H1 (cell line): ENCODE measurements around the gene PID1. TPM values are rescaled to one million over a fixed set of nuclear protein-coding genes. Genes with fewer than 3 reads are reported as not detected.

Experiments
- CTCF ChIA-PET: fragments of 300-600 bp; sonication (Branson Sonifier 250); formaldehyde crosslinking; loops from one replicate; lab custom pipeline; 2021; ENCODE audit not compliant: partially characterized antibody; lab: Charles Lee
- POLR2A ChIA-PET: fragments of 300-600 bp; sonication (Branson Sonifier 250); formaldehyde crosslinking; loops from one replicate; lab custom pipeline; 2021; ENCODE audit warnings: inconsistent platforms; ENCODE audit not compliant: partially characterized antibody; lab: Charles Lee
- DNase-seq, 2 experiments: peaks; one replicate each; pipeline versions ENCODE4 v3.0.0 to v3.0.0-alpha.2; 2010 to 2022; ENCODE audit warnings: low spot score in 2 of 2, low read depth in 1 of 2, mixed read lengths in 1 of 2
- FAIRE-seq: peaks from 2 replicates; lab custom pipeline; 2011; peaks lifted over from hg19 to GRCh38; lab: Jason Lieb, UNC
- H2AFZ ChIP-seq: 2 replicates; pipeline ENCODE4 v1.8.1; 2012; ENCODE audit warnings: low read length, inconsistent platforms
- H2AK5ac ChIP-seq: 2 replicates; pipeline ENCODE4 v1.6.1; 2013; ENCODE audit warnings: low read depth, low read length
- H2BK120ac ChIP-seq: replicated peaks from 2 replicates; pipeline ENCODE3; 2013; ENCODE audit warnings: low read depth, low read length, inconsistent platforms
- H2BK12ac ChIP-seq: 2 replicates; pipeline ENCODE4 v1.6.1; 2013; ENCODE audit warnings: low read depth, low read length
- H2BK15ac ChIP-seq: 2 replicates; pipeline ENCODE4 v1.6.1; 2013; ENCODE audit warnings: low read length
- H2BK20ac ChIP-seq: 2 replicates; pipeline ENCODE4 v1.6.1; 2013; ENCODE audit warnings: low read length
- H2BK5ac ChIP-seq: 2 replicates; pipeline ENCODE4 v1.6.1; 2013; ENCODE audit warnings: low read depth, low read length
- H3K14ac ChIP-seq: 2 replicates; pipeline ENCODE4 v1.6.1; 2013; ENCODE audit warnings: inconsistent platforms; ENCODE audit not compliant: insufficient read length
- H3K18ac ChIP-seq: 2 replicates; pipeline ENCODE4 v1.6.1; 2013; ENCODE audit warnings: low read length; ENCODE audit errors: extremely low read depth
- H3K23ac ChIP-seq: 2 replicates; pipeline ENCODE4 v1.6.1; 2013; ENCODE audit warnings: inconsistent platforms; ENCODE audit not compliant: insufficient read length
- H3K23me2 ChIP-seq: 2 replicates; pipeline ENCODE4 v1.6.1; 2013; ENCODE audit warnings: low read depth, low read length
- H3K27ac ChIP-seq: 2 replicates; pipeline ENCODE4 v1.6.1; 2011; ENCODE audit warnings: low read depth, low read length, inconsistent platforms
- H3K27me3 ChIP-seq, 4 experiments: replicated peaks in 1 of 4; 1 replicate in 1 of 4; 2 replicates in 3 of 4; pipeline versions ENCODE4 v1.6.1 to v1.8.1; 2011 to 2013; ENCODE audit warnings: low read length in 3 of 4, mild to moderate bottlenecking in 3 of 4, inconsistent platforms in 2 of 4, mixed read lengths in 2 of 4, moderate library complexity in 1 of 4; ENCODE audit not compliant: control insufficient read depth in 3 of 4, insufficient read depth in 3 of 4; ENCODE audit errors: extremely low read depth in 1 of 4
- H3K36me3 ChIP-seq, 4 experiments: 2 replicates each; pipeline versions ENCODE4 v1.6.1 to v1.8.1; 2011 to 2013; ENCODE audit warnings: mild to moderate bottlenecking in 4 of 4, low read length in 3 of 4, moderate library complexity in 2 of 4, control low read depth in 1 of 4, inconsistent platforms in 1 of 4; ENCODE audit not compliant: insufficient read depth in 4 of 4, control insufficient read depth in 2 of 4
- H3K4ac ChIP-seq: replicated peaks from 2 replicates; pipeline ENCODE3; 2013; ENCODE audit warnings: low read length, low read depth, mixed read lengths, inconsistent platforms; ENCODE audit not compliant: insufficient read length
- H3K4me1 ChIP-seq, 4 experiments: replicated peaks in 1 of 4; 1 replicate in 1 of 4; 2 replicates in 3 of 4; pipeline versions ENCODE4 v1.6.1 to v1.8.1; 2011 to 2013; ENCODE audit warnings: low read length in 3 of 4, inconsistent platforms in 2 of 4, mixed read lengths in 1 of 4; ENCODE audit not compliant: insufficient read depth in 4 of 4, control insufficient read depth in 3 of 4
- H3K4me2 ChIP-seq, 2 experiments: 2 replicates each; pipeline versions ENCODE4 v1.6.1 to v1.8.1; 2011 to 2013; ENCODE audit warnings: low read depth in 2 of 2, low read length in 2 of 2, control low read depth in 1 of 2, inconsistent platforms in 1 of 2, mild to moderate bottlenecking in 1 of 2; ENCODE audit not compliant: insufficient read depth in 1 of 2
- H3K4me3 ChIP-seq, 4 experiments: fragments of 200-600, 300-600 bp in 1 of 4; sonication (generic), shearing (Covaris generic), sonication (Bioruptor Twin) in 1 of 4; 2 replicates each; pipeline versions ENCODE4 v1.5.1 to v1.8.1; 2011 to 2016; ENCODE audit warnings: low read length in 4 of 4, low read depth in 3 of 4, control low read depth in 2 of 4, inconsistent platforms in 2 of 4, mild to moderate bottlenecking in 2 of 4, mixed read lengths in 1 of 4, moderate library complexity in 1 of 4; ENCODE audit not compliant: insufficient read depth in 2 of 4; ENCODE audit errors: extremely low read depth in 1 of 4
- H3K56ac ChIP-seq: replicated peaks from 2 replicates; pipeline ENCODE3; 2013; ENCODE audit warnings: low read depth, mild to moderate bottlenecking, mixed read lengths, low read length, inconsistent platforms; ENCODE audit not compliant: insufficient read length
- H3K79me1 ChIP-seq: 2 replicates; pipeline ENCODE4 v1.6.1; 2013; ENCODE audit warnings: low read depth, low read length, control low read depth
- H3K79me2 ChIP-seq, 2 experiments: 2 replicates each; pipeline versions ENCODE4 v1.6.1 to v1.8.1; 2012 to 2013; ENCODE audit warnings: low read length in 2 of 2, mild to moderate bottlenecking in 2 of 2, inconsistent platforms in 1 of 2; ENCODE audit not compliant: insufficient read depth in 2 of 2, control insufficient read depth in 1 of 2
- H3K9ac ChIP-seq, 4 experiments: replicated peaks in 1 of 4; 1 replicate in 1 of 4; 2 replicates in 3 of 4; pipeline versions ENCODE4 v1.6.1 to v1.8.1; 2011 to 2013; ENCODE audit warnings: low read depth in 3 of 4, low read length in 3 of 4, control low read depth in 2 of 4, mild to moderate bottlenecking in 2 of 4, moderate library complexity in 2 of 4, inconsistent platforms in 1 of 4; ENCODE audit errors: extremely low read depth in 1 of 4
- H3K9me3 ChIP-seq, 2 experiments: 2 replicates each; pipeline versions ENCODE4 v1.6.1 to v1.8.1; 2012 to 2013; ENCODE audit warnings: mild to moderate bottlenecking in 2 of 2, moderate library complexity in 2 of 2, control low read depth in 1 of 2, inconsistent platforms in 1 of 2, low read depth in 1 of 2, low read length in 1 of 2, mixed read lengths in 1 of 2; ENCODE audit not compliant: insufficient read depth in 2 of 2
- H4K20me1 ChIP-seq, 2 experiments: replicated peaks in 1 of 2; 2 replicates each; pipeline versions ENCODE3 to v1.8.1; 2011 to 2013; ENCODE audit warnings: inconsistent platforms in 2 of 2, low read length in 2 of 2, mild to moderate bottlenecking in 1 of 2; ENCODE audit not compliant: insufficient read depth in 2 of 2, control insufficient read depth in 1 of 2
- H4K5ac ChIP-seq: 2 replicates; pipeline ENCODE4 v1.6.1; 2013; ENCODE audit warnings: low read length, low read depth, mixed read lengths, inconsistent platforms; ENCODE audit not compliant: insufficient read length
- H4K8ac ChIP-seq: 2 replicates; pipeline ENCODE4 v1.8.0; 2013; ENCODE audit warnings: mild to moderate bottlenecking, moderate library complexity, low read length, inconsistent platforms; ENCODE audit not compliant: insufficient read depth; ENCODE audit errors: extremely low read depth
- H4K91ac ChIP-seq: replicated peaks from 2 replicates; pipeline ENCODE3; 2013; ENCODE audit warnings: low read length, mixed read lengths, inconsistent platforms; ENCODE audit not compliant: insufficient read length
- BRCA1 ChIP-seq: IDR thresholded peaks from 2 replicates; pipeline ENCODE4 v1.6.1; 2012; ENCODE audit warnings: low read depth, low read length, improper control_type of control experiment
- CHD1 ChIP-seq: IDR thresholded peaks from 2 replicates; pipeline ENCODE4 v1.6.1; 2012; ENCODE audit warnings: low read depth, low read length, improper control_type of control experiment
- CREB1 ChIP-seq: IDR thresholded peaks from 2 replicates; pipeline ENCODE4 v1.6.1; 2012; ENCODE audit warnings: inconsistent platforms
- GABPA ChIP-seq: IDR thresholded peaks from 2 replicates; pipeline ENCODE4 v1.6.1; 2011; ENCODE audit warnings: mild to moderate bottlenecking, low read length, moderate library complexity, borderline replicate concordance; ENCODE audit not compliant: insufficient read depth
- GTF2F1 ChIP-seq: IDR thresholded peaks from 2 replicates; pipeline ENCODE4 v1.6.1; 2012; ENCODE audit warnings: low read depth, low read length, improper control_type of control experiment, borderline replicate concordance
- HDAC6 ChIP-seq: IDR thresholded peaks from one replicate; pipeline ENCODE4 v1.7.1; 2012; ENCODE audit warnings: low read depth, mild to moderate bottlenecking, inconsistent platforms, low read length, moderate library complexity
- JUN ChIP-seq: IDR thresholded peaks from 2 replicates; pipeline ENCODE4 v1.6.1; 2011; ENCODE audit warnings: low read depth, mild to moderate bottlenecking, improper control_type of control experiment, low read length
- KDM1A ChIP-seq: fragments of 200-600, 300-600 bp; sonication (generic); IDR thresholded peaks from 2 replicates; pipeline ENCODE4 v1.7.1; 2016; ENCODE audit warnings: mild to moderate bottlenecking, low read length, borderline replicate concordance
- KDM5A ChIP-seq: fragments of 200-600 bp; IDR thresholded peaks from 2 replicates; pipeline ENCODE4 v1.7.1; 2012; ENCODE audit warnings: mild to moderate bottlenecking, low read length, inconsistent platforms, mixed read lengths
- MAX ChIP-seq: IDR thresholded peaks from 2 replicates; pipeline ENCODE4 v1.6.1; 2012; ENCODE audit warnings: inconsistent platforms
- POLR2A ChIP-seq, 2 experiments: IDR thresholded peaks; 1 replicate in 1 of 2; 2 replicates in 1 of 2; pipeline ENCODE4 v1.6.1; 2011; ENCODE audit warnings: low read depth in 2 of 2, low read length in 2 of 2, mild to moderate bottlenecking in 2 of 2; ENCODE audit errors: control extremely low read depth in 1 of 2
- POLR2AphosphoS5 ChIP-seq: IDR thresholded peaks from 2 replicates; pipeline ENCODE4 v1.6.1; 2011; ENCODE audit warnings: low read depth, low read length
- POU5F1 ChIP-seq: IDR thresholded peaks from 2 replicates; pipeline ENCODE4 v1.6.1; 2011; ENCODE audit warnings: low read depth, mild to moderate bottlenecking, low read length, moderate library complexity
- RXRA ChIP-seq: IDR thresholded peaks from 2 replicates; pipeline ENCODE4 v1.6.1; 2011; ENCODE audit warnings: low read depth, mild to moderate bottlenecking, low read length, moderate library complexity; ENCODE audit not compliant: insufficient read depth
- SAP30 ChIP-seq: fragments of 300-600 bp; sonication (generic); IDR thresholded peaks from 2 replicates; pipeline ENCODE4 v1.7.1; 2012; ENCODE audit warnings: low read length, moderate library complexity, mild to moderate bottlenecking, inconsistent platforms; ENCODE audit not compliant: insufficient read depth, insufficient replicate concordance
- TAF1 ChIP-seq: IDR thresholded peaks from 2 replicates; pipeline ENCODE4 v1.6.1; 2011; ENCODE audit warnings: mild to moderate bottlenecking, low read depth, low read length
- ZNF274 ChIP-seq: IDR thresholded peaks from 2 replicates; pipeline ENCODE4 v1.7.0; 2012; ENCODE audit warnings: low read length, borderline replicate concordance; ENCODE audit errors: extremely low read depth
- WGBS, 2 experiments: shearing (Covaris generic) in 1 of 2; methylation state at CpG; one replicate each; pipeline versions ENCODE4 v1.1.6 to v1.1.7; 2013 to 2015; ENCODE audit warnings: low lambda C conversion rate in 2 of 2, mixed read lengths in 2 of 2, inconsistent platforms in 1 of 2, low coverage in 1 of 2, missing lambda C conversion rate in 1 of 2; ENCODE audit not compliant: insufficient replicate concordance in 2 of 2, insufficient coverage in 1 of 2, insufficient read length in 1 of 2; ENCODE audit errors: extremely low coverage in 1 of 2, missing lambda C conversion rate in 1 of 2; 5-methylcytosine and 5-hydroxymethylcytosine counted together
- polyA plus RNA-seq, 7 experiments: library from polyadenylated mRNA; depleted of rRNA in 3 of 7; stranded (reverse) in 5 of 7; unstranded in 2 of 7; fragments of >200 nt in 5 of 7; fragments of 200-250 nt in 2 of 7; gene quantifications; 1 replicate in 5 of 7; 2 replicates in 1 of 7; 4 replicates in 1 of 7; pipeline versions ENCODE4 v1.2.1 to v1.2.3, GENCODE V29; 2011 to 2013; ENCODE audit warnings: missing spikeins in 2 of 7, mixed read lengths in 2 of 7
- total RNA-seq: library from RNA; stranded (reverse); fragmentation: NEBNext Ultra II Directional; extraction: Animal tissue kit (Norgen Biotek cat#: 25700); gene quantifications from 2 replicates; pipeline ENCODE4 v1.2.1, GENCODE V29; 2021

The PID1 gene
- total and polyA plus RNA-seq, 2 of the 8 experiments (the other 6 are each of a cell fraction or from before 2014, with no cell fraction given) = 1.5 to 3.3 TPM

GRCh38 chr2:229201521-229201920 is 69.6 kb downstream of the PID1 start:
- CTCF ChIA-PET = no interaction called here

More at GRCh38 chr2:229201521-229201920, 69.6 kb downstream of the PID1 start:
- Histone ChIP-seq H2BK5ac (no peak overlapping the region), H3K18ac (no peak overlapping the region), H4K5ac (no peak overlapping the region), H3K4ac (no peak overlapping the region), H3K23me2 (no peaks in the 10 kb centered on the region), H4K91ac (no peak overlapping the region), H3K9me3 (no peaks in the 10 kb centered on the region), H3K79me1 (no peaks in the 10 kb centered on the region), H3K27ac (no peak overlapping the region), H3K9ac (no peak overlapping the region), H2AK5ac (no peak overlapping the region), H2AFZ (no peak overlapping the region), H3K27me3 (no peaks in the 10 kb centered on the region), H3K4me1 (no peaks in the 10 kb centered on the region), H4K20me1 (no peaks in the 10 kb centered on the region), H2BK15ac (no peak overlapping the region), H3K4me2 (no peak overlapping the region), H2BK20ac (no peak overlapping the region), H3K14ac (no peak overlapping the region), H3K56ac (no peak overlapping the region), H3K4me3 (no peak overlapping the region), H2BK120ac (no peak overlapping the region), H3K79me2 (no peaks in the 10 kb centered on the region)
- POLR2A ChIA-PET = no interaction called here
- DNase-seq = no peak
- no peak for FAIRE-seq
- WGBS, 2 experiments = 95% methylated on average over 7 of the region's 7 CpGs; no CpG with 5 or more reads in 1 of the 2 experiments
- TF ChIP-seq POU5F1 = no peak
- TF ChIP-seq SAP30 = no peak
- no peak for TF ChIP-seq POLR2AphosphoS5
- no peak for TF ChIP-seq HDAC6
- no peak for TF ChIP-seq KDM1A
- no peak for TF ChIP-seq MAX
- TF ChIP-seq CHD1 = no peak
- no peak for TF ChIP-seq JUN
- TF ChIP-seq GTF2F1 = no peak
- no peak for TF ChIP-seq RXRA
- TF ChIP-seq ZNF274 = no peak
- no peak for TF ChIP-seq TAF1
- no peak for TF ChIP-seq POLR2A (IDR thresholded peaks at IDR 0.05; ENCODE audit: control extremely low read depth in 1 of 2, low read depth in 2 of 2, low read length in 2 of 2)
- TF ChIP-seq CREB1 = no peak
- TF ChIP-seq KDM5A = no peak
- no peak for TF ChIP-seq BRCA1
- no peak for TF ChIP-seq GABPA
- TF ChIP-seq, all 59 proteins: peak for 0
- Histone ChIP-seq H3K23ac (no peak overlapping the region), H4K8ac (no peak overlapping the region), H3K36me3 (no peaks in the 10 kb centered on the region), H2BK12ac (no peak overlapping the region)
